ENCODE data around the gene STC2.

STC2 gene

GRCh38 chr5:173323799-173324114 lies 4.5 kb downstream of the STC2 start:
- Histone ChIP-seq H3K27me3 (ENCODE audit: control insufficient read depth, low read length) (0 out of 2 replicates have a peak, but pooled peaks cover 3% of the 10 kb centered on the region), H3K9me2 (replicated peaks; ENCODE audit: control insufficient read depth, low read length) (no peaks in the 10 kb centered on the region), H3K9me3 (ENCODE audit: control insufficient read depth, insufficient read depth, low read length) (no peaks in the 10 kb centered on the region), H3K4me2 (ENCODE audit: low read length) (no peak overlapping the region), H3K4me1 (ENCODE audit: control insufficient read depth, low read length) (no peaks in the 10 kb centered on the region), H4K20me1 (ENCODE audit: control insufficient read depth, insufficient read depth, low read depth, low read length) (no peaks in the 10 kb centered on the region), H3K27ac (ENCODE audit: low read depth, low read length) (no peak overlapping the region), H3K4me3 (ENCODE audit: low read length) (no peak overlapping the region), H3F3A (ENCODE audit: control insufficient read depth, insufficient read depth) (no peaks in the 10 kb centered on the region), H3K79me2 (ENCODE audit: control insufficient read depth, low read length) (no peaks in the 10 kb centered on the region), H3K36me3 (ENCODE audit: control insufficient read depth, low read length) (no peaks in the 10 kb centered on the region)
- TF ChIP-seq CTCF (IDR thresholded peaks at IDR 0.05; ENCODE audit: low read depth, low read length, poor library complexity, severe bottlenecking): no peak
- TF ChIP-seq EZH2phosphoT487 (IDR thresholded peaks at IDR 0.05; ENCODE audit: borderline replicate concordance, low read length): no peak

DNA sequence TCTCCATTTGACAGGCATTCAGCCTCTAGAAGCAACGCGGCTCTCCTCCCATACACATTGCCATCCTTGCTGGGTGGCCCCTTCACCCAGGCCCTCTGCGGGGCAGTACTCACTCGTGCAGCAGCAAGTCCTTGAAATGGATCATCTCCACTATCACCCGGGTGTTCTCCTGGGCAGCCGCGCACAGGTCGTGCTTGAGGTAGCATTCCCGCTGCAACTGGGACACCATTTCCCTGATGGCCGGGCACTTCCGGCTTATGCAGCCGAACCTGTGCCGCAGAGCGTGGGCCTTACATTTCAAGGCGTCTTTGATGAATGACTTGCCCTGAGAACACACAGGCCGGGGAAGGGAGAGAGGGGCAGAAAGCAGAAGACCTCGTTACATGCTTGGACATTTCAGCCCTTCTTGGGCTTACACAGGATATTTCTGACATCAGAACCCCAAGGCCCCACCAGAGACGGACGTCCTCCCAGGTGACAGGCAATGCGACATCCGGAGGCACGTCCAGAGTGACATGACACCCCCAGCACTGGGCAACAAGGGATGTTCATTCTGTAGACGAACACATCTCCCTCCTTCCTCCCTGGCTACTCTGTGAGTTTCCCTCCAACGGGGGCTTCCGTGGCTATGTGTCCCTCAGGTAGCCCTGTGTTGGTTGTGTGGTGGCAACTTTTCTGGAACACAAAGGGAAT lies 5.0 kb downstream of the STC2 start:
- Histone ChIP-seq H3K79me2 (ENCODE audit: control insufficient read depth, low read length) (no peaks in the 10 kb centered on the region), H3F3A (ENCODE audit: control insufficient read depth, insufficient read depth) (no peaks in the 10 kb centered on the region), H4K20me1 (ENCODE audit: control insufficient read depth, insufficient read depth, low read depth, low read length) (no peaks in the 10 kb centered on the region), H3K4me2 (ENCODE audit: low read length) (no peak overlapping the region), H3K9me2 (replicated peaks; ENCODE audit: control insufficient read depth, low read length) (no peaks in the 10 kb centered on the region), H3K4me3 (ENCODE audit: low read length) (no peak overlapping the region), H3K9me3 (ENCODE audit: control insufficient read depth, insufficient read depth, low read length) (no peaks in the 10 kb centered on the region), H3K4me1 (ENCODE audit: control insufficient read depth, low read length) (no peaks in the 10 kb centered on the region), H3K27me3 (ENCODE audit: control insufficient read depth, low read length) (0 out of 2 replicates have a peak, but pooled peaks cover 3% of the 10 kb centered on the region), H3K27ac (ENCODE audit: low read depth, low read length) (no peak overlapping the region), H3K36me3 (ENCODE audit: control insufficient read depth, low read length) (no peaks in the 10 kb centered on the region)
- TF ChIP-seq CTCF (IDR thresholded peaks at IDR 0.05; ENCODE audit: low read depth, low read length, poor library complexity, severe bottlenecking): no peak
- TF ChIP-seq EZH2phosphoT487 (IDR thresholded peaks at IDR 0.05; ENCODE audit: borderline replicate concordance, low read length): no peak

- Histone ChIP-seq H3K4me1 (ENCODE audit: control insufficient read depth, low read length) (no peaks in the 10 kb centered on the region), H3K79me2 (ENCODE audit: control insufficient read depth, low read length) (no peaks in the 10 kb centered on the region), H4K20me1 (ENCODE audit: control insufficient read depth, insufficient read depth, low read depth, low read length) (no peaks in the 10 kb centered on the region), H3K4me2 (ENCODE audit: low read length) (no peak overlapping the region), H3K27ac (ENCODE audit: low read depth, low read length) (no peak overlapping the region), H3K9me3 (ENCODE audit: control insufficient read depth, insufficient read depth, low read length) (no peaks in the 10 kb centered on the region), H3K4me3 (ENCODE audit: low read length) (no peak overlapping the region), H3K27me3 (ENCODE audit: control insufficient read depth, low read length) (0 out of 2 replicates have a peak, but pooled peaks cover 3% of the 10 kb centered on the region), H3K36me3 (ENCODE audit: control insufficient read depth, low read length) (no peaks in the 10 kb centered on the region), H3K9me2 (replicated peaks; ENCODE audit: control insufficient read depth, low read length) (no peaks in the 10 kb centered on the region), H3F3A (ENCODE audit: control insufficient read depth, insufficient read depth) (no peaks in the 10 kb centered on the region)
- no peak for TF ChIP-seq CTCF (IDR thresholded peaks at IDR 0.05; ENCODE audit: low read depth, low read length, poor library complexity, severe bottlenecking)
- TF ChIP-seq EZH2phosphoT487 (IDR thresholded peaks at IDR 0.05; ENCODE audit: borderline replicate concordance, low read length): no peak
Measured at GRCh38 chr5:173321886-173322285, 6.3 kb downstream of the STC2 start.

All from DOHH2 (cell line).